ENCODE results near the gene PAX7.

- TF ChIP-seq CTCF (IDR thresholded peaks at IDR 0.05), result no peak
- no peak for TF ChIP-seq POLR2AphosphoS5 (IDR thresholded peaks at IDR 0.05)
Observed at GRCh38 chr1:18644973-18645746, 14.5 kb downstream of the PAX7 start.

All from prostate gland (tissue), 2 donors.